Activated effector memory CD4-positive, alpha-beta T cell treated with Interleukin-2 at 50 U/mL for 16 hours (primary cell): ENCODE data around the gene COMP.

Experiments
- DNase-seq: peaks from one replicate; pipeline ENCODE4 v3.0.0-alpha.2; 2020

COMP gene

GRCh38 chr19:18803550-18804138 lies 12.5 kb upstream of the COMP start:
- DNase-seq, result no peak

- no peak for DNase-seq
Observed at GRCh38 chr19:18802354-18802753, 11.2 kb upstream of the COMP start.

GRCh38 chr19:18800636-18801035 lies 9.5 kb upstream of the COMP start:
- DNase-seq, result no peak

GRCh38 chr19:18800079-18800478 lies 9.0 kb upstream of the COMP start:
- DNase-seq, result no peak

- no peak for DNase-seq
Observed at GRCh38 chr19:18799389-18799970, 8.4 kb upstream of the COMP start.

GRCh38 chr19:18798384-18799352 lies 7.6 kb upstream of the COMP start:
- DNase-seq, result no peak

GRCh38 chr19:18796239-18796638 lies 5.1 kb upstream of the COMP start:
- no peak for DNase-seq

GRCh38 chr19:18795540-18795939 lies 4.4 kb upstream of the COMP start:
- DNase-seq, result no peak

- DNase-seq, result no peak
Observed at GRCh38 chr19:18794692-18795091, 3.6 kb upstream of the COMP start.

- DNase-seq, result no peak
Observed at GRCh38 chr19:18794029-18794313, 2.9 kb upstream of the COMP start.

GRCh38 chr19:18793144-18794028 lies 2.3 kb upstream of the COMP start:
- no peak for DNase-seq

- no peak for DNase-seq
Observed at GRCh38 chr19:18792661-18793060, 1.6 kb upstream of the COMP start.

- DNase-seq, result no peak
Observed at GRCh38 chr19:18791315-18791678, 192 bp upstream of the COMP start.

- no peak for DNase-seq
Observed at GRCh38 chr19:18789883-18790565, 1.1 kb downstream of the COMP start.

- DNase-seq, result no peak
Observed at GRCh38 chr19:18789422-18789869, 1.7 kb downstream of the COMP start.

- no peak for DNase-seq
Observed at GRCh38 chr19:18788529-18789421, 2.3 kb downstream of the COMP start.

- DNase-seq, result peak; percentile 26
Observed at GRCh38 chr19:18785179-18786124, 5.7 kb downstream of the COMP start.

- no peak for DNase-seq
Observed at GRCh38 chr19:18784786-18785120, 6.4 kb downstream of the COMP start.

- no peak for DNase-seq
Observed at GRCh38 chr19:18783958-18784785, 6.9 kb downstream of the COMP start.
